ENCODE results near the gene CD55.
A peak's percentile ranks its signal among the peaks of the same experiment; 100 is the strongest.
"Not testable (repeated sequence)": the region's sequence is repeated elsewhere in the genome, so short reads cannot be mapped to it uniquely, and the experiment has no call there.

Gene CD55

DNA sequence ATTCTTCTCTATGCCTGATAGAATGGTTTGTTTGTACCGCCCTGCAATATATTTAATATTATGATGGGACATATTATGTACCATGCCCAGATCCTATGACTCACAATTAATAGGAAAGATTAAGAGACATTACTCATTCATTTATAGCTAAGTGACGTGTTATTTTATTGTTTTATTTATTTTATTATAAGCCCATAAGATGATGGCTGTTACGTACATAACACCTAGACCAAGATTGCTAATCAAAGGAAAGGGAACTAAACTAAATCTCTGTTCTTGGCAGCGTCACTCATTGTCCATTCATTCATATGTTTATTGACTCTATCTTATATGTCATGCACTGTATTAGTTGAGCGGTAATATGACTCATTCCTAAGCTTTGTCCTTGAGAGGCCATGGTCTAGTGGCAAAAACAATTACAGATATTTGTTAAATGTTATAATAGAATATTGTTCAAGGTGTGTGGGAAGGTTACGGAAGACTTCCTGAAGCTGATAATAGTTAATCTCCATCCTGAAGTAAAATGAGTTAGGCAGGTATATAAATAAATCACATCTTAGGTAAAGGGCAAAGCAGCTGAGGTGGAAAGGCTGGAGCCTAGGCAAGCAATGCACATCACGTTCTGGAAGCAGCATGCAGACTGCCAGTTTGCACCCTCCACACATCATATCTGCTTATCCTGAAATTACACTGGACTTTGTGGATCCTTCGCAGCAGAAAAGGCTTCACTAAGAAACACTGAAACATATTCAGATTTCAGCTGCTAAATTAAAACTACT lies 16.6 kb upstream of the CD55 start:
- DNase-seq, result no peak

DNA sequence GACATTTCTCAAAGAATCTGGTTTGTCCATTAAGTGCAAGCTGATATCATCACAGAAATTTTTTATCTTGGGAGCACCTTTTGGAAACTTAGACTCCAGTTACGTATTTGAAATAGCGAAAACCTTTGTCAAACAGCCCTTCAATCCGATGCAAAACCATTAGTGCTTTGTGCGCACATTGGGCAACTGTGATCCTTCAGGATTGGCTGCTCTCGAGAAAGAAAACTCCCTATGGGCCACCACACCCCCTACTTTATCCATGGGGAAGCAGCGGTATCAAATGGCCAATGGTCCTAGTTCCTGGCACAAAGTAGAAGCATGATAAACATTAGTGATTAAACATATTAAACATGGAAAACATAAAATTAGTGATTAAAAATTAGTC lies 16.0 kb upstream of the CD55 start:
- DNase-seq, result no peak

DNA sequence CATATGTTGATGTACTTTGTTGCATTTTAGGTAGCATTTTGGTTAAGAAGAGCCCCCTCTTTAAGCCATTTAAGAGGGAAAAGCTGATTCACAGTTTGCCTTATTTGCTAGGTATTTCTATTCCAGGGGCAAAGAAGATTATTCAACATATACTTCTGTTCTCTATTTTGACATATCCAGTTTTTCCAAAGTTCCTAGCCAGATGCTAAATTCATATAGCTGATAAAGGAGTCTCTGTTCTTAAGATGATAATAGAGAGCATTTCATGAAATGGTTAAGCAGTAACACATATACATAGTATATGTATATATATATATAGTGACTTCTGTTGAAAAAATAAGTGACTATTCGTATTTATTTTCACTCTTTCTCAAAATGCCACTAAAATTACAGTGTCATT lies 15.5 kb upstream of the CD55 start:
- no peak for DNase-seq

DNA sequence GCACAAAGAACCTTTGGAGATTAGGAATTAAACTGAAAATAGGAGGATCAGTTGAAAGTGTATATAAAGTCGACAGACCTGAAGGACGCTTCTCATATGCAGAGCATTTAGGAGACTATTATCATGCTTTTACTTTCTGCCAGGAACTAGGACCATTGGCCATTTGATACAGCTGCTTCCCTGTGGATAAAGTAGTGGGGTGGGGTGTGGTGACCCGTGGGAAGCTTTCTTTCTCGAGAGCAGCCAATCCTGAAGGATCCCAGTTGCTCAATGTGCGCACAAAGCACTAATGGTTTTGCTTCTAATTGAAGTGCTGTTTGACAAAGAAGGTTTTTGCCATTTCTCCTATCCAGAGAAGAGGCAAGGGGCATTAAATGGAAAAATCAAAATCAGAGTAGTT lies 14.9 kb upstream of the CD55 start:
- no peak for DNase-seq

DNA sequence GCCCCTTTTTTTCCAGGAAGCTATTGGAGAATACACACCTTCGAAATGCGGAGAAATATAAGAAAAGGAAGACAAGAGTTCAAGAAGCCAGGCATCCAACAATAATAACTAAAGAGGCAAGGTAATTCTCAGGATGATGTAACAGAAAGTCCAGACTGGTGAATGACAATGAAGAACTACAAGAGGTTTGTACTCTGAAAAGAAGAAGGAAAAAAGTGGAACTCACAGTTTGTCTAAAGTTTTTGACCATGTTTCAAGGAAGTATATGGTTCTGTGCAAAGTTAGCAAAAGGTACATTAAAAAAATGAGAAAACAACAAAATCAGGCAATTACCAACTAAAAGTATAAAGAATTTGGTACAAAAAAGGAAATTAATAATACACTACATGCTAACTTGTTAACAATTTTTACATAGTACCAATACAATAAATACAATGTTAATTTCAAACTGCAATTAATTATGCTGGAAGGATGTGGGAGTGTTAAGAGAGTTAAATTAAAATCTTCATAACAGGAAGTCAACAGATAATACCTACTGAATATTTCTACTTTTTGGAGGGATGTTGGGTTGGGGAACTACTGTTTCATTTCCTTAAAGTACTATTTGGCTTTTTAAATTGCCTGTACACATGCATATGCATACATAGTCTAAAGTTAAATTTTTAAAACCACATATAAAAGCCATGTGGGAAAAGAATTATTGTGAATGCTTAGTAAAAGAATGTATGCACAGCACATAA lies 12.9 kb upstream of the CD55 start:
- no peak for DNase-seq

DNA sequence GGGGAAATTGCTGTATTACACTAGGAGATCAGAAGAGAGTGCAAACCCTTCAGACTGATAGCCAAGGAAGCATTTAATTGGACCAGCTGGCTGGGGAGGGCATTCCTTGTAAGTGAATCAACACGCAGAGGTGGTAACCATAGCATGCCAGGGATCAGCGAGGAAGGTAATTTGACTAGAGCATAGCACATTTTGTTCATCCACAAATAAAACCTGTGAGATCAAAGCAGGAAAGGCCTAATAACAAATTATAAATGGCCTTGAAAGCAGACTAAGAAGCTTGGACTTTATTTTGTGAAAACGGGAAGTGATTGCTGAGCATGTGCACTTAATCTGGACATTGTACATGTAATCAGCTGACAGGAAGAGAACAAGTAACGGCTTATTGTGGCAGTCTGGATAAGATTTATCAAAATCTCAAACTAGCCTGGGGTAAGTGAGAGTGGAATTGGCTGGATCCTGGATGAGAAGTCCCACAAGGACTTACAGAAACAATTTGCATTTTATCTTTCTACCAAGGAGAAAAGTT lies 11.7 kb upstream of the CD55 start:
- DNase-seq, result no peak

DNA sequence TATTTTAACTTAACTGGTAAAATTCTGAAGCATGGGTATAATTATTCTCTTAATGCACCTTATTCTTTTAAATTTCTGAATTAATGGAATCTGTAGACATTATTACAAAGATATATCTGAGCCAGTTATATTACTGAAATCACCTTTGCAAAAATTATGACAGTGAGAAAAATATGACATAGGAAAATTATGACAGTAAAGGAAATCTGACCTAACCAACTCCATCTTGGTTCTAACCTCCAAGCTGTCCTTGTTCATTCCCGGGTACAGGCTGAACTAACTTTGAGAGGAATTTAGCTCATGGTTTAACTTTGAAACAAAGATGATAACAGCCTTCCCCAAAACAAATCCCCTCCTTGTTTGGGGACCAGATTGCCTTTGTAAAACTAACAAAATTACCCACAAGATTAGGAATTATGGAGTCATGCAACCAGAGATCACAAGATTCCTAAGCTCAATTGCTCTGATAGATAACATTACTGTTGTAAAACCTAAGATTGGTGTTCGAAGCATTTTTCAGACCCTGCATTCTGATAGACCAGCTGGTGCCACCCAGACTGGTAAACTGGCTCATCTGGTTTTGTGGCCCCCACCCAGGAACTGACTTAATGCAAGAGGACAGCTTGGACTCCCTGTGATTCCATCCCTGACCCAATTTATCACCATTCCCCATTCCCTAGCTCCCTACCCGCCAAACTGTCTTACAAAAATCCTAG lies 9.4 kb upstream of the CD55 start:
- DNase-seq, result no peak

DNA sequence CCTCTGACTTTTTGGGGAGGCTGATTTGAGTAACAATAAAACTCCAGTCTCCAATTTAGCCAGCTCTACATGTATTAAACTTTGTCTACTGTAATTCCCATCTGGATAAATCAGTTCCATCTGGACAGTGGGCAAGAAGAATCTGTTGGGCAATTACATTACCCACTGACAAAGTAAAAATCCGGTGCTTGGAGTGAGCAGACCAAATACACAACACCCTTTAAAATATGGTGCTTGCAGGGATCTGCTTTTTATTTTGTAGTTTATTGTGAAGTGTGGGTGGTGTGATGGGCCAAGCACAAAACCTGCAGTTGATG lies 8.9 kb upstream of the CD55 start:
- no peak for DNase-seq

DNA sequence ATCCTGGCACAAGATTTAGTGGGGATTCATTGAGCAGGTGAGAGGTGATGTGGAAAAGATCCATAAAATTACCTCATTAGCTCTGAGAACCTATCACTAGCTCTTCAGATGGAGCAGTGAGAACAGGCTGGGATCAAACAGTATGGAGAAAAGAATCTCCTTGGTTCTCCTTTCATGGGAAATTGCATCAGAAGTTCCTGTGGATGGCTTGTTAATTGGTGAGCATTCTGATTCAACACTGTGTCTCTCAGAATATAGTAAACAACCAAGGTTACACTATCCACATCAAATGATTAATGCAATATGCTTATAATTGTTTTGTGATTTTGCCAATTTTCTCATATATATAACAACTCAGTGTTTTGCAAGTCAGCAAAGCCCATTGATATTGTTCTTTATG lies 8.3 kb upstream of the CD55 start:
- DNase-seq, result no peak

DNA sequence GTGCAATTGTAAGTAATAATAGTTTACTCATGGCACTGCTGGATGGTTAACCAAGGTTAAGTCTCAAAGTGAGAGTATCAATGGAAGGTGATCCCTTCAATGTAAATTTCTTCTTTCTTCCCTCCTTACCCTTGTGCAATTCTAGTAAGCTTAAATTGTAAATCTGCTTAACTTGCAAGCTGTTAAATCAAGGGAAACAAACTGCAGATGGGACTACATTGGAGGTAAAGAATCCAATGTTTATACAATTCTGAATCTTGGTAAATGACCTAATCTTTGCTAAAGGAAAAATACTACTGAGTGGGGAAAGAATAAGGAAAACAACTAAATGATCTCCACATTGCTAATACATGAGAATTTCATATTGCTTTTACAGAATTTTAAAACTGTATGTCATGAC lies 6.7 kb upstream of the CD55 start:
- DNase-seq, result no peak

DNA sequence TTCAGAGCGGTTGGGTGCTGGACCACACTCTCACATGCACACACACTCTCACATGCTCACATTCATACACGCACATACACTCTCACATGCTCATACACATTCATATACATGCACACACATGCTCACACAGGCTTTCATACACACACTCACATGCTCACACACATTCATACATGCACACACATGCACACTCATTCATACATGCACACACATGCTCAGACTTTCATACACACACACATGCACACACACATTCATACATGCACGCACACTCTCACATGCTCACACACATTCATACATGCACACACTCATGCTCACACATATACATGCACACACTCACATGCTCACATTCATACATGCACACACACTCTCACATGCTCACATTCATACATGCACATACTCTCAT lies 6.0 kb upstream of the CD55 start:
- no peak for DNase-seq

DNA sequence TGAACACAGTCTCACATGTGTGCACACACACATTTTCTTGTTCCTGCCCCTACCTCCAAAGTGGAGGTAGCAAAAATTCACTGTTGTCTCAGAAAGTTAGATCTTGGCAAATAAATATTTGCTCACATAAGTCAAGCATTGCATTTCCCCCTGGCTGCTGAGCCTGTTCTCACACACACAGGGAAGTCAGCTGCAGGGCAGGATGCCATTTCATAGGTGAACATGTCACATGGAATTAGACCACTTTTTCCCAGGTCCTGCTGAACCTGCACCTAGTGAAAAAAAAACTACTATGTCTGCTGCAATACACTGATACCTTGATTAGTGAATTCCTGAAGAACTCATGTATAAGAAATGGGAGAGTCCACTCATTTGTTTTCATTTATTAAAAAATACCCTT lies 5.3 kb upstream of the CD55 start:
- no peak for DNase-seq

DNA sequence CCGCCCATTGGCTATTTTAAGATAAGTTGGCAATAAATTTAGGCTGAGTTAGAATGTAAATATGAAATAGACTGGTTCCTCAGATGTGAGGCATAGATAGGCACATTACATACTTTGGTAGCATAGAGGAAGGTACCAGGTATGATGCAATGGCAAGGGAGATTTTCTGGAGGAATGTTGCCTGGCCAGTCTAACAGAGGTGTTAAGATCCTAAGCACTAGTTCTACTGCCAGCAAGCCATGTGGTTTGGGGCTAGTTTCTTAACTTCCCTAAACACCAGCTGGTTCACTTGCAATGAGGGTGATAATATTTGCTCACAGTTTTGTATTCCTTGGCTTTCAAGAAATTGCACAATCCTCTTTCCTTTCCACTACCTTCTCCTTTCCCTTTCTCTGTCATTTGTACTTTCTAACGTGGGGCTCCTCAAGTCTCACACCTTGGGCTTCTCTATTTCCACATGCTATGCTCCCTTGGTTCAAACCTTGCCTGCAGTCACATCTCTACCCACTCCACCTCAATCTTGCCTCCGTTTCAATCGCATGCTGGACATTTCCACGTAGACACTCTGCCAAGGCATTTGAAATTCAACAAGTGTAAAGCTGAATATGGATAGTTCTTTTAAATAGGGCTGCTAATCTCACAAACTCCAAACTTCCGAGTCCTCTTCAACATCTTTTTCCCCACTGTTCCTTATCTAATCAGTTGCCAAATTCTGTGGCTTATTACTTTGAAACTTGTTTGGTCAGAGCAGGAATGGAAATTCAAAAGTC lies 4.7 kb upstream of the CD55 start:
- DNase-seq, result peak; percentile 15

DNA sequence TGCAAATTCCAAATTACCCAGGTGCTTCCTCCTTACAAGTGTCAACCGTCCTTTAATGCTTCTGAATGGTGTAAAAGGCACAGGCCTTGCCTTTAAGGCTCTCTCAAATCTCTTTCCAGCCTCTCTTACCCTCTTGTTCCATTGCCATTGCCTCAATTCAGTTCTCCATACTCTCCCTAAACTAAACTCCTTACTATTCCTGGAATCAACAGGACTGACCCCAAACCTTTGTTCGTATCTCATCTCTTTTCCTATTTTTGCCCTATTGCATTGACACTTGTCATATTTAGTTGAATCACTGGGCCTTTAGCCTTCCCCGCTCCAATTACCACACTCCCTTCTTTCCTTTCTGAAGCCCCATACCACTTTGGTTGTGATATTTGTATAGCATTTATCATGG lies 3.9 kb upstream of the CD55 start:
- DNase-seq, result no peak

DNA sequence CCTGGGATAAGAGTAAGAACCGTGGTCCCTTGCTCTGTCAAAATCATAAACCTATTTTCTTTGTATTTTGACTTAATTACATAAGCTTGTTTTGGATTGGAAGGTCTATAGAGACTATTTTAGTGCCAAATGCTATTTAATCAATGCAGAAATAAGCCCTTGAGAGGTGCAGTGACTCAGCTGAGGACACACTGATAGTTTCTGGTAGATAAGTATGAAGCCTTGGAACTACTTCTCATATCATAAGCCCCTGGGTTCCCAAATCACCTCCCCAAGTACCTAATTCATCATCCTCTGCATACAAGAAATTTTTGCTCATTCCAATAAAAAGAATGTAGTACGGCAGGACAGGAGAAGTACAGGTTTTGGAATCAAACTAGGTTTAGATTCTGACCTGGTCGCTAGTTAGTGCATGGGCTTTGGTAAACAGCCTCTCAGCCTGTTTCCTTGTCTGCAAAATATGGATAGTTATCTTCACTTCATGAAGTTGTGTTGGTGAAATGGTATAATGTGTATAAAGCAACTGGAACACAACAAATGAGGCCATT lies 3.3 kb upstream of the CD55 start:
- no peak for DNase-seq

DNA sequence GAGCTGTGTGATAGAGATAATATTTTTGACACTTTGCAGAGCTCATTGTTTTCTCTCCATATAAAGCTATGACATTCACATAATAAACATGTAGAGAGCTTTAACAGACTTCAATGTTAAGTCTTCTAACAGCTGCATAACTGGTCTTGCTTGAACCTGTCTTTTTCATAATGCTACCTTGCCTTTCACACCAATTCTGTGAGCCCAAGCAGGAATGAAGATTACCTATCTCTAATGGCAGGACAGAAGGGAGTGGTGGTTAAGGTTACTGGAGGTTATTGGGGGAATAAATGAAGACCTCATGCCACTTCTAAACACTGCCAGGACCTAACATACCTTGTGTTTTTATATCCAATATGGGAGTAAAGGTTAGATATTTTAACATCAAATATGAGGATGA lies 2.3 kb upstream of the CD55 start:
- DNase-seq, result no peak

DNA sequence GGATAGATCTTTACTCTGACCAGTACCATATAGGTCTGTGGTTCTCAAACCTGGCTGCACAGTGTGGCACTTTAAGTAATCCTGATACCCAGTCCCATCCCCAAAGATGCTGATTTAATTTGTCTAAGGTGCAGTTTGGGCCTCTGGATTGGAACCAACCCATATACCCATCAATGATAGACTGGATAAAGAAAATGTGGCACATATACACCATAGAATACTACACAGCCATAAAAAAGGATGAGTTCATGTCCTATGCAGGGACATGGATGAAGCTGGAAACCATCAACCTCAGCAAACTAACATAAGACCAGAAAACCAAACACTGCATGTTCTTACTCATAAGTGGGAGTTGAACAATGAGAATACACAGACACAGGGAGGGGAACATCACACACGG lies 1.4 kb upstream of the CD55 start:
- not testable (repeated sequence) for DNase-seq

DNA sequence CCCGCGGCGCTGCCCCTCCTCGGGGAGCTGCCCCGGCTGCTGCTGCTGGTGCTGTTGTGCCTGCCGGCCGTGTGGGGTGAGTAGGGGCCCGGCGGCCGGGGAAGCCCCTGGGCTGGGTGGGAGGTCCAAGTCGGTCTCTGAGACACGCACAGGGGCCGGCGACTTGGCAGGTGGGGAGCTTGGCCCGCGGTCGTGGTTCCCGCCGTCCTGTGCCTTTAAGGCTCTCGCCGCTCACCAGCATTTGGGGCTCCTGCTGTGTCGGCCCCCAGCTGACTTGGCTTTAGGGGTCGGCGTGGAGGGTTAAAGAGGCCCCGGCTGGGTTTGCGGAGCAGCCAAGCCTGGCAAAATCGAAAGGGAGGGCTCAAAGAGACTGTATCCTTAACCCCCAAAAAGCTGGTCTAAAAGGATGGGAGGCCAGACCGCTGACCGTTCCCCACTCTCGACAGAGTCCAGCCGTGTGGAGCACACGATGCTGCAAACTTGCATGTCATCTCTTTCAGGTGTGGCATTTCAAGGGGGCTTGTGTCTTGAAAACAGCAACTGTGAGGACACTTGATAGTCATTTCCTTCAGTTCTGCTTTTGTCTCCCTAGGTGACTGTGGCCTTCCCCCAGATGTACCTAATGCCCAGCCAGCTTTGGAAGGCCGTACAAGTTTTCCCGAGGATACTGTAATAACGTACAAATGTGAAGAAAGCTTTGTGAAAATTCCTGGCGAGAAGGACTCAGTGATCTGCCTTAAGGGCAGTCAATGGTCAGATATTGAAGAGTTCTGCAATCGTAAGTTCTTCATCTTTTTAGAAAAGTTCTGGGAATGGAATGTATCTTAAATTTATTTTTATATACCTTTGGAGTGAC lies 540 bp downstream of the CD55 start:
- DNase-seq, result peak; percentile 92

DNA sequence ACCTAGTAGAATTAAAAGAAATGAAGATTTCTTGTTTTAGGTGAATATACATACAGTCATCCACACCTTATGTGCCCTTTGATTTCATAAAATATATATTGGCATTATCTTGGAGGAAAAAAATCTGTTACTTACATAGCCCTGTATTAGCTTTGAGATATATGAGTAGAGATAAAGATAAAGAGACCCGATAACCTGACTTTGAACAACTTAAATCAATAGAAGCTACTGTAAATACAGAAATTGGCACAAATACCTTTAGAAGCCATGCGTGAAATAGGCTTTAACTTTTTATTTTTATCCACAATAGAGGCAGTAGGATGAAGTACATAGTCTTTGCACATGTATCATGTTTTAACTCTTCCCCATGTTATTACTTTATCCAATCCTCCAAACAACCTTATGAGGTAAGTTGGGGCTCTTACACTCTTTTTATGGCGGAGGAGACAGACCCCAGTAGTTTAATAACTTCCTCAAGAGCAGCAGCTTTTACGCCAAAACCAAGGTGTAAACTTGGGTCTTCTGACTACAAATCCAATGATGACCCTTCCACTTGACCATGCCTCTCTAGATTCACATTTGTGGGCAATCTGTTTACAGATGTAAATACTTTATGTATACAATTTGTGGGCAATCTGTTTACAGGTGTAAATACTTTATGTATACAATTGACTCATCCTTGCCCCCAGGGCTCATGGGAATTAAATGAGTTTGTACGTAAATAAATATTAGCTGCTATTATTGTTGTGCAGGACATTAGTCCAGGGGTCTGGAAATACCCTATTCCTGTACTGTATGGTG lies 2.1 kb downstream of the CD55 start:
- DNase-seq, result no peak

DNA sequence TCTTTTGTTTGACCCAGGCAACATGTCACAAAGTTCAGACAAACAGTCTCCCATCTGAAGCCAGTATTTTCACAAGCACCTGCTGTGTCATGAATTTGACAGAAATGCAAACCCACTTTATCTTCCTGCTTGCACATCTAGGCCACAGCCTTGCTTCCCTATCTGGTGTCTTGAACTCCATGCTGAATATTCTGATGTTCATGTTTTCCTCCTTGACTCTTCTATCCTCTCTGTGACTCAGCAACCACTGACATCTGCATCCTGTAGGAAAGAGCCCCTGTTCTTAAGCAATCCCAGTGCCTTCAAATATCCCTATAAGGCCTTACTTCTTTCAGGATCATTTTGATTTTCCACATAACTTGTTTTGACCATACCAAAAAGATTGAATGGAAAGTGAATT lies 6.5 kb downstream of the CD55 start:
- DNase-seq, result no peak

All from right kidney (tissue), 1 donor.